GM21619 (cell line): ENCODE results near the gene TBC1D22A.
"Not testable (repeated sequence)": the region's sequence is repeated elsewhere in the genome, so short reads cannot be mapped to it uniquely, and the experiment has no call there.

Experiments
- ATAC-seq: cut with Tn5 transposase; IDR thresholded peaks from one replicate; pipeline ENCODE4 v1.9.1; 2021; ENCODE audit not compliant: unreplicated experiment

TBC1D22A gene

DNA sequence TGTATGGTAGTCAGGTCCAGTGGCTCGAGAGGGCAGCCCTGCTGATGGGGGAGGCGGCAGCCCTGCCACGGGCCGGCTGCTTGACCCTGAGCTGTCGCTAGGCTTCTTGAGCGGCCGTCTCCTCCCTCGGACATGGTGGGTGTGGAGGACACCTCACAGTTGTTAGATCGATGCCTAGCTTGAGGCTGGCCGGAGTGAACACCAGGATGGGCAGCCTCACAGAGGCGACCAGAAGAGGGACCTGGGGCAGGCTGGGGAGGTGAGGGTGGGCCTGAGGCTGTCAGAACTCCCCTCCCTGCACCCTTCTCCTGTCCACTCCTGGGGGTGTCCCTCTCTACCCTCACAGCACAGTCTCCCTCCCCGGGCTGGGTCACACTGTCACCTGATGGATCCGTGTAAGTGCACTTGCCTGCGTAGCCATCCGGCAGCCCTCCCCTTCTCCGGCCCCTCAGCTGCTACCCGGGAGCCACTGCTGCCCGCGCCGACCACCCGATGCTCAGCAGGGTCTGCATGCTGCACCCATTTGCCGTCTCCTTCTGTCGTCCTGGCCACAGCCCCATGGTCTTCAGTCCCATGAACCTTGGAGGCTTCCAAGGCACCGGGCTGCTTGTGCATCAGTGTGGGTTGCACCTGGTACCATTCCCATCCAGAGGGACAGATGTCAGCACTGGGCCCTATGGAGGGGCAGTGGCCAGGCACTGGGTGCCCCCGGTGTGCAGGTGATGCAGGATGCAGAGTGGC, 394.1 kb downstream of the TBC1D22A start:
- ATAC-seq: no peak

DNA sequence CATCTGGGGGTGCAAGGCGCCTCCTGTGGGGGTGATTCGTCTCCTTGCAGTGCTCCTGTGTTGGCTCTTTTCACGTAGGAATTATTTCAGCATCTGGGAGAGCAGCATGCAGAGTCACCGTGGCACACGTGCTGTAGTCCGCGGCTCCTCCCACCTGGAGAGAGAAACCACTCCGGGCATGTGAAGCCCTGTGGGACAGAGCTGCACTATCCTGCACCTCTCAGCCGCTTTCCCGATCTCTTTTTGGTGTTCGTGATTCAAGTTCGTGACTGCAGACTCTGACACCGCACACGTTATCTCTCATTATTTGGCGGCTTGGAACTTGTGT, 394.6 kb downstream of the TBC1D22A start:
- ATAC-seq: no peak

DNA sequence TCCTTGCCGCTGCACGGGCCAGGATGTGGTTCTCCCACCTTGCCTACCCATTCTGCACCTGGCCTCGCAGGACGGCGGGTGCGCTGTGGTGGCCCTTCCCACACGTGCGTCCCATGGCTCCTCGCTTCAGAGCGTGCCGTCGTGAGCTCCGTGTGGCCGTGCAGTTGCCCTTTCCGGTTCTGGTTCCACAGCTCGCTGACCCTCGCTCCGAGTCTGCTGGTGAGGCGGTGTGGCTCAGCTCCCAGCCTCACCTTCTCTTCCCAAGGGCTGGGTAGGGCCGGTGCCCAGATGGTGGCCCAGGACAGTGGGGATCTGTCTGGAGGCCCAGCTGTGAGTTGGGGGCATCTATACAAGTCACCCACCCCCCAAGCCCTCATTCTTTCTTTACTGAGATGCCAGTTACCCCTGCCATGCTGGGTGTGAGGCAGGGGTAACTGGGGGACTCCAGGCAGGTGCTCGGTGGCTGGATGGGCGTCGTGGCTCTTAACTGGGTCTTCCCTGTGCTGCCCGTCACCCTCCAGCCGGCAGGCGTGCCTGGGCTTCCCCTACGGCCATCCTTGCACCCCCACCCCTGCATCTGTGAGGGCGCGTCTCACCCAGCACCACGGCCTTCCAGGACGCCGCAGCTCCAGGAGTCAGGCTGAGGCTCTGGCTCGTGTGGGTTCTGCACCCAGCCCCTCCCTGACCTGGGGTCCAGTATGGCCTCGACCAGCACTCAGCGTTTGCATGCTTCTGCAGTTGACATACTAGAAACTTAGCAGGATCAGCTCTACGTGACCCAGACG, 395.2 kb downstream of the TBC1D22A start:
- no peak for ATAC-seq

DNA sequence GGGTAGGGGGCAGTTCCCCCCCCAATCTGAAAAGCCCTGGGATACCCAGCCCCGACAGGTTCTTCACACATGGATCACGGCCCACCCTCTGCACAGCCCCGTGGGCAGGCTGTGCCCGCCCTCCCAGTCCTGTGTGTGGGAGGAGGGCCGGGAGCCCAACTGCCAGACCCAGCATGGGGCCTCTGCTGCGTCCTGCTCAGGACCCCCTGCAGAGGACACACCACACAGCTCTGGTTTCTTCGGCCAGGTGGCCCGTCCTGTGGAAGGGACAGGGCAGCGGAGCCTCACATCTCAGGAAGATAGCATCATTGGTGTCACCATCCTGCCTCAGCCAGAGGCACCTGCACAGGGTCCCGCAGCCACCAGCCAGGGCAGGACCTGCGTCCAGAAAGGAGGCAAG, 396.0 kb downstream of the TBC1D22A start:
- no peak for ATAC-seq

DNA sequence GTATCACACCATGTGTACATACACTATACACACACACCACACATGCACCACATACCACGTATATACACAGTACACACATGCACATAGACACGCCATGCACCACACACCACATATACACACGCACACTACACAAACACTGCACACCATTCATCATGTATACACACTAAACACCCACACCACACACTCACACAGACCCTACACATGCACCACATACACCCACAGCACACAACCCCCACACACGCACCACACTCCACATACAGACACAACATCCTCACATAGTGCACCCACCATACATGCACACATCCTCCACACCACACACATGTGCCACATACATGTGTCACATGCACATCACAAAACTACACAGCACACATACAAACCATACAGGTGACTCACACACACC, 397.1 kb downstream of the TBC1D22A start:
- ATAC-seq: no peak

DNA sequence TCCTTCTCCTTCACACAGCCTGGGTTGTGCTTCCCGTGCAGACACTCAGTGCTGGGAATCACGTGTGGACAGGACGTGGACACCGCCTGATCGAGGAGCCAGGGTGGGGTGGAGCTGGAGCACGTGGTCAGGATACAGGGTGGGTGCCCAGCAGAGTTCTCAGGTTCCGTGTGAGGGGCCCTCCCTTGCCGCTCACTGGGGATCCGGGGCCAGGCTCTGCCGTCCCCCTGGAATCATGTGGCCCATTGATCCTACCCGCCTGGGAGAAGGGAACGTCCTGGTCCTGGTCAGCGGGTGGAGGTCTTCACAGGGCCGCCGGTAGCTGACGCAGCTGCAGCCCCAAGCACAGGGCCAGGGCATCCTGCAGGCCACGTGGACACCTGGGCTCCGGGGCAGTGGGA, 397.7 kb downstream of the TBC1D22A start:
- ATAC-seq: no peak

DNA sequence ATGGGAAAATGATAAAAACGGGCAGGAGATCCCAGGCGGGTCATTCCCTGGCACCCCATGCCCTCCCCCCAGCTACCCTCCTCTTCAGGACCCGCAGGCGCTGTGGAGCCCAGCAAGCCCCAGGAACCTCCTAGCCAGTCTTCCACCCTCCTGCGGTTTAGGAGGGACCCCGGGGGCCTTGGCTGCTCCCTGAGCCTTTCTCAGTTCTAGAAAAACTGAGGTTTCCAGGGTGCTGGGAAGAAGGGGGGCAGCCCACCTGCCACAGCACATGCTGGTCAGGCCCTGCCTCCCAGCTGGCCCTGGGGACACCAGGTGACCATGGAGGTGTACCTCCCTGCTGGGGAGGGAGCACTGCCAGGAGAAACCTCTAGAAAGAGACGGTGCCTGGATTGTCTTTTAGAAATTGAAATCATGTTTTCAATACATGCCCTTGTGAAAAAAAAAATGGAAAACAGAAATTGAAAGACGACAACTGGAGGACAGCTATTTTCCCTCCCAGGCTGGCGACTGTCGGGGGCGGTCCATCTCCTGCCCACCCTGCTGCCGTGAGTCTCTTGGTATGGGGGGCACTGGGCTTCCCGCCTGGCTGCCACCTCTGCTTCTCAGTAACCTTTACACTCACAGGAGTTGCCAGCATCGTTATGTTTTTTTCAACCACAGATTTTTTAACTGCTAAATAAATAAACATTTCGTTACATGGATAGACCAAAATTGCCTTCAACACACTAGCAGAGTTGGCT, 398.5 kb downstream of the TBC1D22A start:
- ATAC-seq: no peak

DNA sequence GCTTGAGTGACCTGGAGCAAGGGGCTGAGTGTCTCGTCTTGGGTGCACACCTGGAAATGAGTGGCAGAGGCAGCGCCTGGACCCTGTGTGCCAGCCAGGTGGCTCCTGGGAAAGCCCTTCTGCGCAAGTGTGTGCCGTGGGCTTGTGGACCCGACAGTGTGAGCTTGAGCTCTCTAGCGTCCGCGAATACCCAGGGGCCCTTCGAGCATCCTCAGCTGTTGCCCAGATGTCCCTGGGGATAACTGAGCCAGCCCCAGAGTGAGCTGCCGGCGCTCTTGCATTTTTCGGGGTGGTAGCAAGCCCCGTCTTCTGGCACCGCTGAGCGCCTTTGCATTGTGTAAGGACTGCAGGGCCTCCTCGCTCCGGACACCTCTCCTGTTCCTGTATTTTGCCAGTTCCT, 399.2 kb downstream of the TBC1D22A start:
- ATAC-seq: no peak

DNA sequence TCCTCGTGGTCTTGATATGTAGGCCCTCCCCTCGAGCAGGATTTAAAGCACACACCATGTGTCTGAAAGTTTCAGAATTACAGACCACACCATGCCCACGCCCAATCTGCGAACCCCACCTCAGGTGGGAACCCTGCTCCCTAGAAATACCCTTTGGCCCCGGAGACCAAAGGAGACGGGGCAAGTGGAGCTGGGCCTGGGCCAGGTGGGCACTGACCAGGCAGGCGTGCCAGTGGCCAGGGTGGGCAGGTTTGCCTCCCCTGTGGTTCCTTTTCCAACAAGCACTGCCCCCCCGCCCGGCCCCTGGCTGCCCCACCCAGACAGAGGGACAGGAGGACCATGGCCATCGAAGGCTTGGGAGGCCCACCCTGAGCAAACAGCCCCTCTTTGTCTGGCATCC, 400.4 kb downstream of the TBC1D22A start:
- ATAC-seq: no peak

DNA sequence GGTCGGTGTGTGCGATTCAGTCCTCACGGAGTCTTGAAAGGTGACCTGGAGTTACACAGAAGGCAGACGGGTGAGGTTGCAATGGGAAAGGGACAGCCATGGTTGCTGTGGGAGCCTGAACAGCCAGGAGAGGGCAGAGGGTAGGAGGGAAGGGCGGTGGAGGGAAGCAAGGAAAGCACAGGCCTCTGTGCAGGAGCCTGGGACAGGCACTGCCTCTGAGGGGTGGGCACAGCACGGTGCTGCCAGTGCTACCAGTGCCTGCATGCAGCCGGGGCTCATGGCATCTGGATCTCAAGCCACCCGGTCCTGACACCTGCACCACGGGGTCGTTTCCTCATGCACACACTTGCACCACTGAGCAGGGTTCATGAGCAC, 401.0 kb downstream of the TBC1D22A start:
- no peak for ATAC-seq

DNA sequence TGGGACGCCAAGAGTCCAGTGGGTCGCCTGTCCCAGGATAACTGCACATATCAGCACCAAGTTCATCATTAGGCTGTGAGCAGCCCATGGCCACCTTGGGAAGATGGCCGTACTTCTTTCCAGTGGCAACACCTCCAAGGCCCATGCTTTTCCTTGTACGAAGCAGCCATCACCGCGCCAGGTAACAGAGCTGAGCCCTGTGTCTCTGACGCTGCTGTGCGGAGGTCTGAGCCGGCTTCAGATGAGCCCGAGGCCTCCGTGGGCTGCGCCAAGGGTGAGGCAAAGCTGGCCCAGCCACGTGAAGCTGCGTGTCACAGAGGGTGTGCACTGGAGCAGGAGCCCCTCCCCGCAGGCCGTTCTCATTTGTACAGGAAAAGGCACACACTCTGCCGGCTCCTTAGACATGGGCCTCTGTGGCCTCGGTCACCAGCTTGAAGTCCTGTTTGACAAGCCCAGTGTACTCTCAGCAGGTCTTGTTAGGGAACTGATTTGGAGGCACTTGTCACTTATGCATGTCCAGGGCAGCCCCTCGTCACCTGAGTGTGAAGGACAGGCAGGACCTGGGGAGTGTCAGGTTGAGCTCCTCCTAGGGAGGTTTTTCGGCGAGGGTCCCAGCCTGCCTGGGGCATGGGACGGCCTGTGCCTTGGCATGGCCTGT, 401.5 kb downstream of the TBC1D22A start:
- no peak for ATAC-seq

DNA sequence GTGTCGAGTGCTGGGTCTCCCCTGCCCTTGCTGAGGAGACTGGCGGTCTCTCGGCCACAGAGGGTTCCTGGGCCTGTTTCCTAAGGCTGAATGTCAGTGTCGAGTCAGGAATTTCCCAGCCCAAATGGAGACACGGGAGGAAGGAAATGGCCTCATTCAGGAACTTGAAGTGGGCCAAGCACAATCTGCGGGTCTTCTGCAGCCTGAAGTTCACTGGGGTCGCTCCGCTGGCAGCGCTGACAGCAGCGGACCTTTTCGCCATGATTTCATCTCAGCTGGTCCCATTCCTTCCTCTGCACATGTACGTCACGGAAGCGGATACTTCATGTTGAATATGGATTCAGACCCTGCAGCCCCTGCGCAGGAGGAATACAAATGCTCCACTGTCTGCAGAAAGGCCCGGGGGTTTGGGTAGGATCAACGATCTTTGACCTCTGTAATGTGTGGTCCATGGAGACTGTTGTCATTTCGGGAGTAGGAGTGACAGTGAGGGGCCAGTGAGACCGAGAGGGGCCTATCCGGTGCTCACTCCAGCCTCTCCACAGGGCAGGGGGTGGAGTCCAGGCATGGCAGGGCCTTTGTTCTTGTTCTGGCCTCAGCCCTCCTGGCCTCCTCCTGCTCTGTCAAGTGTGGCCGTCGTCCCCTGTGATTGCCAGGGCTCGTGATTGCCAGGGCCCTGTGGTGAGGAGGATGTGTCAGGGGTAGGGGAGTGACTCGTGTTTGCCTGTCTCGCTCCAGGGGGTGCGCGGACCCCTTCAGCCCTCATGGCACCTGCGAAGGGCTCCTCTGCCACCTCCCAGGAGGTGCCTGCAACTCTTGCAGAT, 402.3 kb downstream of the TBC1D22A start:
- ATAC-seq: no peak

DNA sequence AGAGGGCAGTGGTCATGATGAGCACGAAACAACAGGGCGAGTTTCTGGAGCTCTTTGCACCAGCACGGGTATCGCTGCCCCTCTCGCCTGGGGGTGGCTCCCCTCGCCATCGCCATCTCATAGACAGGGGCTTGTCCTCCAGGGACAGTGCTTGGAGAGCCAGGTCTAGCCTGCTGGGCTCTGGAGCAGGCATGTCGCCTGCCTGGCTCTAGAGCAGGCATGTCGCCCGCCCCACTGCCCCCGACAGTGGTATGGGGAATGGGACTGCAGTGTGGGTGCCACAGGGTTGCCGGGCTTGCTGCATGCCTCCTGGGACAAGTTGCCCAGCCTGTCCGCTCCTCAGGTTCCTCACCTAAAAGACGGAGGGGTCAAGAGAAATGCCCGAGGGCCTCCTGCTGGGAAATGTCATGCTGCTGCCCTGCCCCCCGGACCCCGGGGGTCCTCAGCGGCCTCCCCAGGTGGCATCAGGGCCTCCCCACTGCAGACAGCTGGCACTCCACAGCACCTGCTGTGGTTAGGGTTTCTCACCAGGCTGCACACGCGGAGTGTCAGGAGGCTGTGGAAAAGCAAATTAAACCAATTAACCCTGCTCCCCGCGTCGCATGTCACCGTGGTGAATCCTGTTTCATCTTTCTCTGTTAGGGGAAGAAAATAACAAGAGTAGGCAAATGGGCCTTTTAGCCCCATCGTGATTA, 403.0 kb downstream of the TBC1D22A start:
- ATAC-seq: no peak

DNA sequence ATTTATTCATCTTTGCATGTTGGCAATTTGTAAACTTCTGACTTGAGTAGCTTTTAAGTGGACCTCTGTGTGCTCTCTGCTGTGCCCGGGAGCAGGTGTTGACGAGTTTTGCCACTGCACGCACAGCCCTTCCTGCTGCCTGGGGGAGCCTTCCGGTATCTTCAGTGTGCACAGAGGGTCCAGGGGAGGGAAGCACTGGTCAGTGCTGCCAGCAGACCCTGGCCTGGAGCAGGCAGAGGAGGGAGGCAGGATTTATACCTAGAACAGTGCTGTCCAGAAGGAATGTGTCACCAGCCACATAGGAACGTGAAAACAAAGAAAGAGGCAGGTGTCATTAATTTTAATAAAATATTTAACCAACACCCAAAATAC, 403.6 kb downstream of the TBC1D22A start:
- ATAC-seq: no peak

DNA sequence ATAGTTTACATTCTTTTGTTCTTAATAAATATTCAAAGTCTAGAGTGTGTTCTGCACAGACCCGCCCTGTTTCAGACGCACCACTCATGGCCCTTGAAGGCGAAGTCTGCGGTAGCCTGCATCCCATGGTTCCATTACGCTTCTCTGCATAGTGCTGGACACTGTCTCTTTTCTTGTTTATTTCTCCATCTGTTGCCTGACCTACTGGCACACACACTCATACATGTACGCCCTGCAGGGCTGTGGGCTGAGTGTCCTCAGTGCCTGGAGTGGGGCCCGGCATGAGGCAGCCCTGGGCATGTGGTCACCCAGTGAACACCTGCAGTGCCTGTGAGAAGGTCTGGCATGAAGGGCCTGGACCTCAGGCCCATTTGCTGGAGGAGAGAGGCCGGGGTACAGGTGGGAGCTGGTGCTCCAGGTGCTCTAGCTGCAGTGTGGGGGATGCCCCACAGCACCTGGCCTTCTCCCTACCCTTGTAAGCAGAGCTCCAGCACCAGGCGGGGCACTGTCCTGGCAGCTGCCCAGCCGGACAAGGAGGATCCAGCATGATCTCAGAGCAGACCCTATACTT, 404.1 kb downstream of the TBC1D22A start:
- ATAC-seq: no peak

DNA sequence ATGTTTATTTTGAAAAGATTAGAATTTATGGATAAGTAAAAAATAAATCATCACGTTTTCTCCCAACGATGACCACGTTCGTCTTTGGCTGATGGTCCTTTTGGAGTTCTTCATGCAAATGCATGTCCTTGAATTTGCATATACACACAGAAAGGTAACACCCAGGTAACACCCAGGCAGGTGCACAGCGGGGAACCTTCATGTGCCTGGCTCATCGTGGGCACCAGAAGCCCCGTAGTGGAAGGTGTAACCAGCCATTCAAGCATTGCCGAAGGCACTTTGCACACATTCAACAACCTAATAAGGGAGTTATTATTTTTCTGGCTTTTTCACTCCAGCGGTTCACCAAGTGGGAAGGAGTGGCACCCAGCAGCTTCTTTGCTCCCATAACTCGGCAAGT, 404.6 kb downstream of the TBC1D22A start:
- no peak for ATAC-seq

DNA sequence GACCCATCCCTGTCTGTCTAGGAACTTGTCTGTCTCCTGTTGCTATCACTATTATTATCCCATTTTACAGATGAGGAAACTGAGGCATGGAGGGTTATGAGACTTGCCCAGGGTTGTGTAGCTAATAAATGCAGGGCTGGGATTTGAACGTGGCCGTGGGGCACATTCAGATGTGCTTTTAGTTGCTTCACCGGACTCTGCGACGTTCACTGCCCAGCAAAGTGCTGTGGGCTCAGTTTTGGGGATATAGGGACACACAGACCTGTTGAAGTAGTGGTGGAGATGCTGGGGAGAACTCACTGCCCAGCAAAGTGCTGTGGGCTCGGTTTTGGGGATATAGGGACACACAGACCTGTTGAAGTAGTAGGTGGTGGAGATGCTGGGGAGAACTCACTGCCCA, 405.5 kb downstream of the TBC1D22A start:
- ATAC-seq: not testable (repeated sequence)

DNA sequence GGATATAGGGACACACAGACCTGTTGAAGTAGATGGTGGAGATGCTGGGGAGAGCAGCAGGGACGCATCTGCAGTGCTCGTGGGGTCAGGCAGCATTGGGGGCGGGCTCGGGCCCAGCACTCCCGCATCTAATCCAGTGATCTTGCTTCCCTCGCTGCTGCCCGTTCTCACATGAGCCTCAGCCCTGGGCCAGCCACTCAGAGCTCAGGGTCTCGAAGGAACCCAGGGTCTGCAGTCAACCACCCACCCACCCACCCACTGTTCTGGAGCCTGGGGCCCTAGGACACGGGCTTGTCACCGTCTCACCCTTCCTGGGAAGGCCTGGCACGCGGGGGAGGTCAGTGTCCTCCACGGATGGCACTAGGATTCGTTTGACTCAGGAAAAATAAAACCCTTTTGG, 406.0 kb downstream of the TBC1D22A start:
- ATAC-seq: no peak

DNA sequence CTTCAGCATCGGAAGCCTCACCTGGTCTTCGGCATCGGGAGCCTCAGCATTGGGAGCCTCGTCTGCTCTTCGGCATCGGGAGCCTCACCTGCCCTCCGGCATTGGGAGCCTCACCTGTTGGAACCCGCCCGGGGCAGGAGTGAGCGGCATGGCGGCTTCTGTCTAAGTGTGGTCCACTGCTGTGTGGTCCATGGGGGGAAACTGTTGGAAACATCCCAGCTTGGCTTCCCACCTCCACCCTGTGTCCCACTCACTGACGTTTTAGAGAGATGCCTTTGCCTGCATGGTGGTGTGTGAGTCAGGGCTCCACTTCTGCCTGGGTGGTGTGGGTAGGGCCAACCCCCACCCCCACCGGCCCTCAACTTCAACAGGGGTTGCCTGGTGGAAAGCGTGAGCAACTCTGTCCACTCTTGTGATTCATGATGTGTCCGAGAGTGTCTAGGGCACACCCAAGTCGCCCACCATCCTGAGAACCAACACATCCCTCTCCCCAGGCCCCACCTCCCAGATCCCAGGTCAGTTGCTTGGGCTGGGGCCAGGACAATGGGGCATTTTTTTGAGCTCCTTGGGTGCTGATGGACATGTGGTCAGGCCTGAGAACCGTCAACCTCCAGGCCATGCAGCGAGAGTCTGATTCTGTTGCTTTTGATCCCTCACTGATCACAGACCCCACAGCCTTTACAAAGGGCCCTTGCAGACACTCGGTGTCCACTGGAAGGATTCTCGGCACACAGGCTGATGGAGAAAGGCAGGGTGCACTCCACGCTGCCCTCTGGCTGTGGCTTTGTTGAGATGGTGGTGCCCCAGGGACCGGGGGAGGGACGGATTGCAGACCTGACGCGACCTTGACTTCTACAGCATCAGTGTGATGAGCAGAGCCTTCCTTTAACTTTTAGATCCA, 406.7 kb downstream of the TBC1D22A start:
- no peak for ATAC-seq
